Measurements from ENCODE around the gene RRP9.
"Not testable (repeated sequence)": the region's sequence is repeated elsewhere in the genome, so short reads cannot be mapped to it uniquely, and the experiment has no call there.

DNA sequence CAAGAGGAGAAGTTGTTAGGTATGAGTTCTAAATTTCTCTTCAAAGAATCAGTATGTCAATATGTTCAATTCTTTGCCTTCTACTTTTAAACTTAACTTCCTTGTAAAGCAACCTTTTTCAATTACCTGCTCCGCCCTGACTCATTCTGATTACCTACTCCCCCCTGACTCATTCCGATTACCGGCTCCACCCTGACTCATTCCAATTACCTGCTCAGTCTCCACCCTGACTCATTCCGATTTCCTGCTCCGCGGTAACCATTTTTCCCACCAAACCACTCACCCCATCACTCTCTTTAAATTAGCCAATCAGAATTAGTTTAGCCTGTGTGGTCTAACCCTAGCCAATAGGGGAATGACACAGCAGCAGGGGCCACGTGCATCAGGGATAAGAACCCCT is 39.3 kb downstream of the RRP9 start:
- not testable (repeated sequence) for TF ChIP-seq EZH2 (IDR thresholded peaks at IDR 0.05; ENCODE audit: borderline replicate concordance, insufficient read depth, low read length, poor library complexity, severe bottlenecking); POLR2AphosphoS5 (IDR thresholded peaks at IDR 0.05); RAD21 (conservative IDR thresholded peaks at IDR 0.05); EP300 (conservative IDR thresholded peaks at IDR 0.05; ENCODE audit: poor library complexity, severe bottlenecking); SMC3 (conservative IDR thresholded peaks at IDR 0.05; ENCODE audit: poor library complexity)
- TF ChIP-seq, protein P1, sequence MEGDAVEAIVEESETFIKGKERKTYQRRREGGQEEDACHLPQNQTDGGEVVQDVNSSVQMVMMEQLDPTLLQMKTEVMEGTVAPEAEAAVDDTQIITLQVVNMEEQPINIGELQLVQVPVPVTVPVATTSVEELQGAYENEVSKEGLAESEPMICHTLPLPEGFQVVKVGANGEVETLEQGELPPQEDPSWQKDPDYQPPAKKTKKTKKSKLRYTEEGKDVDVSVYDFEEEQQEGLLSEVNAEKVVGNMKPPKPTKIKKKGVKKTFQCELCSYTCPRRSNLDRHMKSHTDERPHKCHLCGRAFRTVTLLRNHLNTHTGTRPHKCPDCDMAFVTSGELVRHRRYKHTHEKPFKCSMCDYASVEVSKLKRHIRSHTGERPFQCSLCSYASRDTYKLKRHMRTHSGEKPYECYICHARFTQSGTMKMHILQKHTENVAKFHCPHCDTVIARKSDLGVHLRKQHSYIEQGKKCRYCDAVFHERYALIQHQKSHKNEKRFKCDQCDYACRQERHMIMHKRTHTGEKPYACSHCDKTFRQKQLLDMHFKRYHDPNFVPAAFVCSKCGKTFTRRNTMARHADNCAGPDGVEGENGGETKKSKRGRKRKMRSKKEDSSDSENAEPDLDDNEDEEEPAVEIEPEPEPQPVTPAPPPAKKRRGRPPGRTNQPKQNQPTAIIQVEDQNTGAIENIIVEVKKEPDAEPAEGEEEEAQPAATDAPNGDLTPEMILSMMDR (IDR thresholded peaks at IDR 0.05; ENCODE audit: poor library complexity, severe bottlenecking): not testable (repeated sequence)
- TF ChIP-seq, protein P2, sequence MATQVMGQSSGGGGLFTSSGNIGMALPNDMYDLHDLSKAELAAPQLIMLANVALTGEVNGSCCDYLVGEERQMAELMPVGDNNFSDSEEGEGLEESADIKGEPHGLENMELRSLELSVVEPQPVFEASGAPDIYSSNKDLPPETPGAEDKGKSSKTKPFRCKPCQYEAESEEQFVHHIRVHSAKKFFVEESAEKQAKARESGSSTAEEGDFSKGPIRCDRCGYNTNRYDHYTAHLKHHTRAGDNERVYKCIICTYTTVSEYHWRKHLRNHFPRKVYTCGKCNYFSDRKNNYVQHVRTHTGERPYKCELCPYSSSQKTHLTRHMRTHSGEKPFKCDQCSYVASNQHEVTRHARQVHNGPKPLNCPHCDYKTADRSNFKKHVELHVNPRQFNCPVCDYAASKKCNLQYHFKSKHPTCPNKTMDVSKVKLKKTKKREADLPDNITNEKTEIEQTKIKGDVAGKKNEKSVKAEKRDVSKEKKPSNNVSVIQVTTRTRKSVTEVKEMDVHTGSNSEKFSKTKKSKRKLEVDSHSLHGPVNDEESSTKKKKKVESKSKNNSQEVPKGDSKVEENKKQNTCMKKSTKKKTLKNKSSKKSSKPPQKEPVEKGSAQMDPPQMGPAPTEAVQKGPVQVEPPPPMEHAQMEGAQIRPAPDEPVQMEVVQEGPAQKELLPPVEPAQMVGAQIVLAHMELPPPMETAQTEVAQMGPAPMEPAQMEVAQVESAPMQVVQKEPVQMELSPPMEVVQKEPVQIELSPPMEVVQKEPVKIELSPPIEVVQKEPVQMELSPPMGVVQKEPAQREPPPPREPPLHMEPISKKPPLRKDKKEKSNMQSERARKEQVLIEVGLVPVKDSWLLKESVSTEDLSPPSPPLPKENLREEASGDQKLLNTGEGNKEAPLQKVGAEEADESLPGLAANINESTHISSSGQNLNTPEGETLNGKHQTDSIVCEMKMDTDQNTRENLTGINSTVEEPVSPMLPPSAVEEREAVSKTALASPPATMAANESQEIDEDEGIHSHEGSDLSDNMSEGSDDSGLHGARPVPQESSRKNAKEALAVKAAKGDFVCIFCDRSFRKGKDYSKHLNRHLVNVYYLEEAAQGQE (IDR thresholded peaks at IDR 0.05; ENCODE audit: borderline replicate concordance): not testable (repeated sequence)
